ENCODE measurements around the gene CDPF1.
"Not testable (repeated sequence)": the region's sequence is repeated elsewhere in the genome, so short reads cannot be mapped to it uniquely, and the experiment has no call there.

The CDPF1 gene

GRCh38 chr22:46272762-46273431 is 22.8 kb upstream of the CDPF1 start:
- no peak for TF ChIP-seq Cebpa-rat (IDR thresholded peaks at IDR 0.05)
- H3K36me3 ChIP-seq, result peaks cover 18% of the 10 kb centered on the region; the same call in 1 of the 2 replicates
- H3K9me3 ChIP-seq, result peaks cover 5% of the 10 kb centered on the region; the same call in 1 of the 2 replicates
- no peak overlapping the region for H3K27ac ChIP-seq
- H4K20me1 ChIP-seq, result no peaks in the 10 kb centered on the region
- no peak overlapping the region for H3K4me3 ChIP-seq
- H3K27me3 ChIP-seq, result peaks cover 6% of the 10 kb centered on the region
- H3K4me1 ChIP-seq, result peaks cover 46% of the 10 kb centered on the region
- H3K4me2 ChIP-seq, result peak overlapping the region; percentile 8; the same call in 1 of the 2 replicates
- H3K9ac ChIP-seq, result no peak overlapping the region

- Histone ChIP-seq H3K27me3 (peaks cover 10% of the 10 kb centered on the region), H3K27ac (no peak overlapping the region), H3K9me3 (peaks cover 5% of the 10 kb centered on the region; the same call in 1 of the 2 replicates), H3K9ac (no peak overlapping the region), H3K4me3 (no peak overlapping the region), H3K4me1 (peaks cover 51% of the 10 kb centered on the region), H3K4me2 (peak overlapping the region; percentile 20), H4K20me1 (no peaks in the 10 kb centered on the region), H3K36me3 (peaks cover 14% of the 10 kb centered on the region; the same call in 1 of the 2 replicates)
- TF ChIP-seq Cebpa-rat (IDR thresholded peaks at IDR 0.05), result no peak
Observed at GRCh38 chr22:46272196-46272595, 22.1 kb upstream of the CDPF1 start.

GRCh38 chr22:46269564-46269963 is 19.5 kb upstream of the CDPF1 start:
- H3K9ac ChIP-seq, result no peak overlapping the region

GRCh38 chr22:46267431-46268279 is 17.6 kb upstream of the CDPF1 start, which contains the start of gene TTC38:
Gene TTC38 (plus strand): TSS chr22:46268008. CDS start chr22:46268040, 32 bp downstream.
- H3K4me1 ChIP-seq, result peaks cover 35% of the 10 kb centered on the region
- TF ChIP-seq Cebpa-rat (IDR thresholded peaks at IDR 0.05), result no peak
- H3K4me3 ChIP-seq, result peak within 1 kb of the TSS; percentile 67
- no peaks in the 10 kb centered on the region for H4K20me1 ChIP-seq
- peaks cover 17% of the 10 kb centered on the region for H3K27me3 ChIP-seq
- H3K27ac ChIP-seq, result no peak within 1 kb of the TSS; the same call in 1 of the 2 replicates
- no peaks in the 10 kb centered on the region; the same call in 1 of the 2 replicates for H3K36me3 ChIP-seq
- H3K4me2 ChIP-seq, result peak within 1 kb of the TSS; percentile 91
- peaks cover 43% of the 10 kb centered on the region for H3K9me3 ChIP-seq
- H3K9ac ChIP-seq, result peak within 1 kb of the TSS; percentile 60

More at GRCh38 chr22:46269564-46269963, 19.5 kb upstream of the CDPF1 start:
- Histone ChIP-seq H3K4me2 (no peak overlapping the region), H3K4me1 (peaks cover 48% of the 10 kb centered on the region), H3K27me3 (peaks cover 17% of the 10 kb centered on the region), H3K4me3 (no peak overlapping the region), H3K27ac (no peak overlapping the region), H3K9me3 (peaks cover 24% of the 10 kb centered on the region), H4K20me1 (no peaks in the 10 kb centered on the region), H3K36me3 (no peaks in the 10 kb centered on the region; the same call in 1 of the 2 replicates)
- TF ChIP-seq Cebpa-rat (IDR thresholded peaks at IDR 0.05), result no peak

GRCh38 chr22:46265627-46266026 is 15.5 kb upstream of the CDPF1 start:
- Histone ChIP-seq H3K27me3 (peaks cover 17% of the 10 kb centered on the region), H3K4me1 (peaks cover 23% of the 10 kb centered on the region), H3K4me3 (0 out of 2 replicates have a peak overlapping the region, but pooled peaks have one; percentile 33), H3K9me3 (peaks cover 62% of the 10 kb centered on the region)
- H3K9ac ChIP-seq, H3K27ac ChIP-seq, H4K20me1 ChIP-seq, H3K36me3 ChIP-seq, H3K4me2 ChIP-seq: not testable (repeated sequence)

- Histone ChIP-seq H3K4me1 (peaks cover 23% of the 10 kb centered on the region), H3K9me3 (peaks cover 70% of the 10 kb centered on the region), H3K4me3 (0 out of 2 replicates have a peak overlapping the region, but pooled peaks have one; percentile 33), H3K27me3 (peaks cover 17% of the 10 kb centered on the region)
- not testable (repeated sequence) for H4K20me1 ChIP-seq, H3K9ac ChIP-seq, H3K27ac ChIP-seq, H3K4me2 ChIP-seq, H3K36me3 ChIP-seq
Observed at GRCh38 chr22:46264520-46264919, 14.4 kb upstream of the CDPF1 start.

- peaks cover 19% of the 10 kb centered on the region for H3K4me1 ChIP-seq
- peaks cover 14% of the 10 kb centered on the region for H3K27me3 ChIP-seq
- no peak within 1 kb of the TSS for H3K9ac ChIP-seq
- H3K27ac ChIP-seq, result no peak within 1 kb of the TSS
- peak within 1 kb of the TSS; percentile 28 for H3K4me3 ChIP-seq
- H3K36me3 ChIP-seq, result no peaks in the 10 kb centered on the region
- no peak for TF ChIP-seq Cebpa-rat (IDR thresholded peaks at IDR 0.05)
- H4K20me1 ChIP-seq, result no peaks in the 10 kb centered on the region
- peaks cover 82% of the 10 kb centered on the region for H3K9me3 ChIP-seq
- H3K4me2 ChIP-seq, result no peak within 1 kb of the TSS
Observed at GRCh38 chr22:46263216-46263590, 13.1 kb upstream of the CDPF1 start, which contains the start of gene PKDREJ. Gene PKDREJ (minus strand): TSS chr22:46263343. CDS start chr22:46263322, 21 bp downstream.

- peaks cover 15% of the 10 kb centered on the region for H3K4me1 ChIP-seq
- H3K27ac ChIP-seq, result no peak overlapping the region
- H3K4me2 ChIP-seq, result no peak overlapping the region
- H3K36me3 ChIP-seq, result no peaks in the 10 kb centered on the region
- peaks cover 10% of the 10 kb centered on the region; the same call in 1 of the 2 replicates for H3K27me3 ChIP-seq
- no peak for TF ChIP-seq Cebpa-rat (IDR thresholded peaks at IDR 0.05)
- no peaks in the 10 kb centered on the region for H4K20me1 ChIP-seq
- no peak overlapping the region for H3K9ac ChIP-seq
- peaks cover 88% of the 10 kb centered on the region for H3K9me3 ChIP-seq
- H3K4me3 ChIP-seq, result peak overlapping the region; percentile 28
Observed at GRCh38 chr22:46262449-46263215, 12.5 kb upstream of the CDPF1 start.

GRCh38 chr22:46260038-46260437 is 9.9 kb upstream of the CDPF1 start:
- Histone ChIP-seq H3K9ac (no peak overlapping the region), H3K36me3 (no peaks in the 10 kb centered on the region), H3K27ac (no peak overlapping the region), H3K4me1 (peaks cover 9% of the 10 kb centered on the region; the same call in 1 of the 2 replicates), H3K9me3 (peaks cover 81% of the 10 kb centered on the region), H3K4me3 (no peak overlapping the region), H4K20me1 (no peaks in the 10 kb centered on the region), H3K27me3 (no peaks in the 10 kb centered on the region), H3K4me2 (no peak overlapping the region)
- no peak for TF ChIP-seq Cebpa-rat (IDR thresholded peaks at IDR 0.05)

Measured in BLaER1 (cell line).